HL-60/S4 (cell line): Measurements from ENCODE around the gene SHANK3.
"Not testable (repeated sequence)": the region's sequence is repeated elsewhere in the genome, so short reads cannot be mapped to it uniquely, and the experiment has no call there.

Source experiments
- in situ Hi-C: fragments of 300-500 bp; cut with MboI; formaldehyde crosslinking; loops from 2 replicates; pipeline ENCODE4 v1.14.3; 2022; ENCODE audit warnings: low sequenced_read_pairs

Gene SHANK3

GRCh38 chr22:50653256-50653655 lies 19.4 kb upstream of the SHANK3 start:
- in situ Hi-C loops: no loop called here

GRCh38 chr22:50654664-50655063 lies 18.0 kb upstream of the SHANK3 start:
- in situ Hi-C loops: not testable (repeated sequence)

DNA sequence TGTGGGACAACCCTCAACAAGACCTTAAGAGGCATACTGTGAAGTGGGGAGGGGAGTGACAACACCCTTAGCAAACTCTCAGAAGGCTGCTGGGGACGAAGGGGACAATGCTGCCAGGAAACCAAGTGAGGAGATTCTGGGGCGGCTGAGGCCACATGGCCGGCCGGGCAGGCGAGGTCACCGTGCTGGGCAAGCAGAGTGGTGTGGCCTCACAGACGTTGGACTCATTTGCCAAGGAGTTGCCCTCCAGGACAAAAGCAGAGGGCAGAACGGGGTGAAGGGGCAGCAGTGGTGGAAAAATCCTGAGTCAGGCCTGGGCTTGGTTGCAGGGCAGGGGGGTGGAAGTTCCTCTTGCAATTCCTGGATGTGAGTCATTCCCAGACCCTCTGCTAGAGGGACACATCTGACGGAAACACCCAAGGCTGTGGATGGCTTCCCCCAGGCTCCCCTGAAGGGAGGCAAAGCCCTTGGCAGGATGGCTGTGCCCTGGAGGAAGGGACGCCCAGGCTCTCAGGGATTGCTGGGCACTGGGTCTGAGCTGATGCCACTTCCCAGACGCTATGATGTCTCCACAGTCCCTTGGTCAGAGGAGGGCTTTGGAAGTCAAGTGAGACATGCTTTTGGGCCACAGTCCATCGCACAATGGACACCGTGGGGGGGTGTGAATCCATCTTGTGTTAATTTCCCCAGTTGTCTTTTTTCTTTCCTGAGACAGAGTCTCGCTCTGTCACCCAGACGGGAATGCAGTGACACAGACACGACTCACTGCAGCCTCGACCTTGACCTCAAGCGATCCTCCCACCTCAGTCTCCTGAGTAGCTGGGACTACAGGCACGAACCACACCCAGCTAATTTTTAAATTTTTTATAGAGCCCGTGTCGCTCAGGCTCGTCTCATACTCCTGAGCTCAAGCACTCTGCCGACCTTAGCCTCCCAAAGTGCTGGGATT lies 16.2 kb upstream of the SHANK3 start:
- in situ Hi-C loops: no loop called here

GRCh38 chr22:50657925-50658324 lies 14.7 kb upstream of the SHANK3 start:
- in situ Hi-C loops: no loop called here

GRCh38 chr22:50659711-50660110 lies 12.9 kb upstream of the SHANK3 start:
- in situ Hi-C loops: not testable (repeated sequence)

GRCh38 chr22:50660306-50660705 lies 12.3 kb upstream of the SHANK3 start:
- in situ Hi-C loops: no loop called here

- in situ Hi-C loops: no loop called here
Measured at GRCh38 chr22:50665212-50665611, 7.4 kb upstream of the SHANK3 start.

- in situ Hi-C loops: no loop called here
Measured at GRCh38 chr22:50665738-50666137, 6.9 kb upstream of the SHANK3 start.

DNA sequence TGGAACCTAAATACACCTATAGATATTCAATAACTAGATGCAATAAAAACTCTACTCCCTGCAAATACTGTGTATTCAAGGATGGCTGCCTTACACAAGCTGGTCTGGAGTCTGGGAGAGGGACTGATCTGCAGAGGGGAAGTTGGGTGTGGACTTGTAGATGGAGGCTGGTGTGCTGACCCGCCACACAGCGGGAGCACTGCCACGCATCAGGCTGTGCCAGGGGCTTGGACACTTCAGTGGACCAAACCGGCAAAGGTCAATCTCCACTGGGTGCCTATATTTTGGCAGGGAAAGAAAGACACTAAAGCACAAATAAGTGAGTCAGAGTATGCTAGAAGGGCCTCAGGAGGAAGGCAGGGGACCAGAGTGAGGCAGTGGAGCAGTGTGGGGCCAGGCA lies 2.1 kb upstream of the SHANK3 start:
- in situ Hi-C loops: no loop called here

- in situ Hi-C loops: no loop called here
Measured at GRCh38 chr22:50670914-50671538, 1.6 kb upstream of the SHANK3 start.

GRCh38 chr22:50671641-50672040 lies 982 bp upstream of the SHANK3 start:
- in situ Hi-C loops: no loop called here

- in situ Hi-C loops: no loop called here
Measured at GRCh38 chr22:50672041-50672440, 582 bp upstream of the SHANK3 start.

DNA sequence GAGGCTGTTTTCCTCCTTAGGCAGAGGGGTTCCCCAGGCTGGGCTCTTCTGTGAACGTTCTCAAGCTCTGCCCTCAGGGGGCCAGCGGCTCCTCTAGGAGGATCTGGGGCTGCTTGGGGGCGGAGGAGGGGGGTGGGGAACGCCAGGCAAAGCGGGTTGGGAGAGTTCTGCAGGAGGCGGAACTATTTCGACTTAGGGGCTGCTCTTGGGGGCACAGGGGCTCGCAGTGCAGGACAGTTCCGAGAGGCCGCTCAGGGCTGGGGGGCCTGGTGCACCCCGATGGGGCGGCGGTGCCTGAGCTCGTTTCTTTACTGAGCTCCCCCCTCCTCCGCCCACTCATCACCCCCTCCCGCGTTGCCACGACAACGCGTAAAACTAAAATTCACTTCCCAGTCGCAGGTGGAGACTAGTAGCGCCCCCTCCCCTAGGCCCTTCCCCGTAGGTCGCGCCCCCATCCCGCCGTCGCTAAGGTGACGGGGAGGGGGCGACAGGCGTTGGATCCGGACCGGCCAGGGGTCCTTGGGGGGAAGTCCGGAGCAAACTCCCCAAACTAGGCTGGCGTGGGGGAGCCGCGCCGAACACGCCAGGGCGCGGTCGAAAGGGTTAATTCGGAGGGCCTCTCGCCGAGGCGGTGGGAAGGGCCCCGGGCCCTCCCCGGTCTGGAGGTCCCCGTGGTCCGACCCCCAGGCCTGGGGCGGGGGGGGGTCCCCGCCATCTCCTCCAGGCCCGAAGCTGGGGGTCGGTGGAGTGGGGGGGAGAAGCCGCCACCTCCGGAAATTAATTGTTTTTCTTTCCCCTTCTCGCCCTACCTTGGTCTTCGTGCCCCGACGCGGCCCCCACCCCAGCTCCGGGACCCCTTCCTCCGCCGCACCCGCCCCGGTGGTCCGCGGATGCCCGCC lies 857 bp downstream of the SHANK3 start:
- in situ Hi-C loops: no loop called here

- in situ Hi-C loops: no loop called here
Measured at GRCh38 chr22:50674130-50674500, 1.5 kb downstream of the SHANK3 start.

GRCh38 chr22:50674606-50675552 lies 2.3 kb downstream of the SHANK3 start:
- in situ Hi-C loops: no loop called here

GRCh38 chr22:50675553-50676179 lies 3.0 kb downstream of the SHANK3 start:
- in situ Hi-C loops: no loop called here

- in situ Hi-C loops: no loop called here
Measured at GRCh38 chr22:50676180-50676636, 3.6 kb downstream of the SHANK3 start.

DNA sequence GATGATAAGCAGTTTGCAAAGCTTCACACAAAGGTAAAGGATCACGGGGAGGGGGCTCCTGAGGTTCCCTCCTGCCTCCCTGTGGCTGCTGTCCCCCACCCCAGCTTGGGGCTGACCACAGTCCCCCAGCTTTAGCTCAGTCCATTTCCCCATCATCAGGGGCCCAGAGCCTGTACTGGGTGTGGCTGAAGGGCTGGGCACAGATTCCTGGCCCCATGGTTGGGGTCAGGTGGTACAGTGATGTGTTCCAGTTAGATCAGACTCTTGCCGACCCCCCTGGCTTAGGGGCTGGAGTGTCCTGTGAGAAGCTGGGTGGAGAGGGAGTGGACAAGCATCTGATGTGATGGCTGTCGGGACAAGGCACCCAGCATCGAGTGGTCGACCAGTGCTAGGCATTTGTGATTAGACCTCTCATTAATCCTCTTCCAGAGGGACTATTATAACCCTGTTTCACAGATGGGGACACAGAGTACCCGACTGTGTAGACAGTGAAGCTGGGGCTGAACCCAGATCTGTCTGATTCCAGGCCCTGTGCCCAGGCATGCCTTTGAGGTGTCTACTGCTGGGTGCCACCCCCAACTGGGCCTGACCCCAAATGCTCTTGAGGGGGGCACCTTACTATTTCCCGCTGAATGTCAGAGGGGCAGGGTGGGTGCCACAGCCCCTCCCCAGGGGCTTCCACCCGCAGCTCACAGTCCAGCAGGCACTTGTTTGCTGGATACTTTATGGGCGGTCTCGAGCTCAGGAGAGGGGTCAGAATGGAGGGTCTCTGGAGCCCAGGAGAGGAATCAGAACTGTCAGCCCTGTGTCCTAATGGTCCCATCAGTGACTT lies 4.3 kb downstream of the SHANK3 start:
- in situ Hi-C loops: no loop called here
